Measurements from ENCODE around the gene APBA1.
"Not testable (repeated sequence)": the region's sequence is repeated elsewhere in the genome, so short reads cannot be mapped to it uniquely, and the experiment has no call there.

The APBA1 gene

DNA sequence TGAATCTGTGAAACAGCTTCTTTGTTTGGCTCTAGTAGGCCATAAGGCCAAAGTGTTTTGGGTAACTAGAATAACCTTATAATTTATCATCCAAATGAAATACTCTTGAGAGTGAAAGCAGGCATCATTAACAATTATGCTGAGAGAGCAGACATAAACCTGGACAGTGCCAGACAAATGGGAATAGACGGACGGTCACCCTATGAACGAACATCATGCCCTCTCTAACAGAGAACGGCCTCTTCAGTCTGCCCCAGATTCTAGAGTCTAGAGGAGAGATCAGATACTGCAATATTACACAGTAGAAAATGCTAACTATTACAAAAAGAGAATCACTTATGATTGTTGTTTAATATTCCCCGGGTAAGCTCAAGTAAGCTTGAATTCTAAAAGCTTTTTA, 68.5 kb downstream of the APBA1 start:
- no peak for DNase-seq

DNA sequence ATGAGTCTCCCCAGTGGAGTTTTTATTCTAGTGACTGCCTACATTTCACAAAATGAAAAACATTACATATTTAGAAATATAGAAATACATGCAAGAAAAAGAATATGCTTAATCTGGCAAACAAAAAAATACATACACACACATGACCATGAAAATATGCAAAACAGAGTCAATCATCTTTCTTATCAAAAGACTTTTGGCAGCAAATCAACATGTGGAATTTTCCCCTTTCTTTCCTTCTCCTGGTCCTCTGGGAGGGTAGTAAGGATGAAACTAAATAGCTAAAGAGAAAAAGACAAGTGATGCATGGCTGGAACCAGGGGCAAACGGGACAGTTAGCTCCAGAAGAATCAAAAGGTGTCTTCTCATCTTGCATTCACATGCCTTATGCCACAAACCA, 69.4 kb downstream of the APBA1 start:
- DNase-seq = no peak

DNA sequence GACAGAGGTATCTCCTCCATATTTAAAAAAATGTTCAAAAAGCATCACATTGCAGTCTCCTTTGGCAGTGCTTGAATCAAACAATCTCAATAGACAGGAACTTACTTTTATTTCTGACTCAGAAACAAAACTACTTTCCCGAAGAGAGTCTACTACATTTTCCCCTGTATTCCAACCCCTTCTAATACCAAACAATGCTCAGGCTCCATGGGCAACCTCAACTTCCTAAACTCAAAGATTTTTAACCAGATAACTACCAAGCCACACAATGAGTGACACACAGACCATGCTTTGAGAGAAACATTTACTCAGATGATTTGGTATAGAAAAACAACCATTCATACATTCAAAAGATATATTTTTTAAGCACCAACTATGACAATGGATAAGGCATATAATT, 70.5 kb downstream of the APBA1 start:
- DNase-seq = no peak

DNA sequence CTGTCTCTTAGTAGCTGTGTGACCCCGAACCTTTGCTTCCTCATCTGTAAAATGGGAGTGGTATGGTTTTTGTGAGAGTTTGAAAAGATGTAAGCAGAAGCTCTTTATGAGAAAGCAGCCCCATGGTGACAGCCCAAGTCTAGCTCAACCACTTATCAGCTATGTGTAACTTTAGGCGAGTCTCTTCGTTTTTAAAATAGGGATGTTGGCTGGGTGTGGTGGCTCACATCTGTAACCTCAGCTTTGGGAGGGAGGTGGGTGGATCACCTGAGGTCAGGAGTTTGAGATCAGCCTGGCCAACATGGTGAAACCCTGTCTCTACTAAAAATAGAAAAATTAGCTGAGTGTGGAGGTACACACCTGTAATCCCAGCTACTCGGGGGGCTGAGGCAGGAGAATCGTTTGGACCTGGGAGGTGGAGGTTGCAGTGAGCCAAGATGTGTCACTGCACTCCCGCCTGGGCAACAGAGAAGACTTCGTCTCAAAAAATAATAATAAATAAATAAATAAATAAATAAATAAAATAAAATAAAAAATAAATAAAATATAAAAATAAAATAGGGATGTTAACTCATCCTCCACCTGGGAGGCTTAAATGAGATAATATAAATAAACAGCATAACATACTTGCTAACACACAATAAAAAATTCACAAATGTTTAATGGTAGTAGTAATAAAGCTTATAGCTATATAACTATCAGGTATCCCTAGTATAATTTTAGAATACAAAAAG, 71.7 kb downstream of the APBA1 start:
- DNase-seq = no peak

DNA sequence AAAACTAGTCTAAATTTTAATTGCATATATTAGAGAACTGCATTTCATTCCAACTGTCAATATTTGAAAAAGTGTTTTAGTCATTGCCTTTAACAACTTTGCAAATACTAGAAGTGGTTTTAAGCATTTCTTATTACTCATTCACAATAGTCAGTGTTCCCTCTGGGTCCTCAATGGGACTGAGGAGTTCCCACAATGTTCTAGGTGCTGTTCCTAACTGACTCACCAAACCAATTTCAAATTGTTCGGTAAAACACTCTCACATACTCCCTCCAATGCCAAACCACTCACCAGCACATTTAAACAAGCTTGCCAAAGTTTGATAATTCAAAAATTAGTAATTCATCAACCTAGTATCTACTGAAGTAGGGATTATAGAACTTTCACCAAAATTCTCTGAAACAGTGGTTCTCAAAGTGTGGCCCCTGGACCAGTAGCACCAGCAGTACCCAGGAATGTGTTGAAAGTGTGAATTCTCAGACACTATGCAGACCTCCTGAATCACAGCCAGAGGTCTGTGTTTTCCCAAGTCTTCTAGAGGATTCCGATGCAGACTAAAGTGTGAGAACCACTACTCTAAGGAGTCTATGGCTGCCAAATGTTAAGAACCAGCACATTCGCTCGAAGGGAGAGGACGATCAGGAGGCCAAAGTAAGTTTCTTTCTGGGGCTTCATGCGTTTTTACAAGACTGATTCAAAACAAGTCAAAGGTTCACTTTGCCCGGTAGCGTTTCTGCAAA, 72.8 kb downstream of the APBA1 start:
- DNase-seq = no peak

DNA sequence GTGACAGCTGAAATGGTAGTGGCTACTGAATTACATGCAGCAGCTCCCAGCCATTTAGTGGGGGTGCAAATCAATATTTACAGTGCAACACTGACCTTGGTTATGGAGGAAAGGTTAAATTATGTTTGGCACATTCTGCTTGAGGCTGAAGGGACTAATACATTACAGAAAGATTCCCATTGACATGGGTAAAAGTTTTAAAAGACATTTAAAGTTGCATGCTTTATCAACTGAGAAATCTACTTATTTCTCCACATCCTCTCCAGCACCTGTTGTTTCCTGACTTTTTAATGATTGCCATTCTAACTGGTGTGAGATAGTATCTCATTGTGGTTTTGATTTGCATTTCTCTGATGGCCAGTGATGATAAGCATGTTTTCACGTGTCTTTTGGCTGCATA, 75.3 kb downstream of the APBA1 start:
- not testable (repeated sequence) for DNase-seq

DNA sequence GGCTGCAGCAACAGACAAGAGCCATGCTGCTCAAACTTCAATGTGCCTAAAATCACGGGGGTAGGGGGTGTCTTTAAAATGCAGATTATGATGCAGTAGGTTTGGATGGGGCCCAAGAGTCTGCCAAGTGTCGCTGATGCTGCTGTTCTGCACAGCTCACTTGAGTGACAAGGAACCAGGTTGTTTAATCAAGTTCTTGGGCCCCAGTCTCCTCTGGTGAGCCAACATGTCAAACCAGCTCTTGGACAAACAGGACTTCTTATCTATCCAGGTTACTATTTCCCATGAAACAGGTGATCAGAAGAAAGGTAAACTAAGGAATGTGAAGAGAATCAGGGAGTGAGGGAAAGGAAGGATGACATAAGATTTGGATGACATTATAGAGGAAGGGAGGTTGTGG, 78.0 kb downstream of the APBA1 start:
- DNase-seq = no peak

DNA sequence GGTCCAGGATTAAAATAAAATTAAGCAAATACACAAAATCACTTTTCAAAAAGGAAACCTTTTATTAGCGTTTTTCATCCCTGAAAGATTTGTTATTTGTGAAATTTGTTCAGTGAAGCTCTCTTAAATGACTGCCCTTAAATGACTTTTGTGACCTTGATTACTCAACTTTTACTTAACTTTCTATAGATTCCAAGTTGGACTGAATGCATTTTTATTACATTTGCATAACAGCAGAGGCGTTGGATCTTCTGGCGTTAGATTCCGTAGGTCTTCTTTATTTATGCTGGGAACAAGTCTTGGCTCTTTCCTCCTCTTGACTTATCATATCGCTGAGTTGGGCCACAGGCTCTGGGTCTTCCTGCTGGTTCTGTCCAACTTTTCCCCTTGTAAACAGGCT, 78.4 kb downstream of the APBA1 start:
- DNase-seq = no peak

DNA sequence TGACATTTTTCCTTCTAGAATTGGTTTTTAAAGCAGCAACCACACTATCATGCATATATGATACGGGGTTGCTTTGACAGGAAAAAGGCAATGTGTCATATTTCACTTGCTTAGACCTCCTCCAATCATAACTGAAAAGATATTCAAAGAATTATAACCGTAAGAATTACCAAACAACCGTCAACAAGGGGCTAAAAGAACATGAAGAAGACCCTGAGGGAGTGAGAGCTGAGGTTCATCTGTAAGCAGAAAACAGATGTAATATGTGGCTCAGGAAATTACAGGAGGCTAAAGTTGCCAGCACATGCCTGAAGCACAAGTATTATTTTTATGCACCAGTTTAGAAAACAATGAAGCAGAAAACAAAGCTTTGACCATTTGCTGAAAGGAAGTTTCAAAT, 78.9 kb downstream of the APBA1 start:
- no peak for DNase-seq

DNA sequence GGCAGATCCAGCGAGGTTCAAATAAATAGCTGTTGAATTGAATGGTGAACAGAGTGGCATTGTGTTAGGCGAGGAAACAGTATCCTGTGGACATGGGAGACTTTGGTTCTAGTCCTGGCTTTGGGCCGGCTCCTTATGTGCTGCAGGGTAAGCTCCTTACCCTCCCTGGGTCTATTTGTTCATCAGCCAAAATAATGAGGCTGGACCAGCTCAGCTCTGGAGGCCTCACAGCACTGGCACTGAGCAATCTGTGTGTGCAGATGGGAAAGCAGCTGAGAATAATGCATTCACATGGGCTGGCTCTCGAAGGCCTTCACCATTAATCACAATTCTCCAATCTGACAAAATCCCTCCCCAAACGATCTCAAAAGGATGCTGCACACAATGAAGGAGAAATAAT, 81.9 kb downstream of the APBA1 start:
- DNase-seq = no peak

DNA sequence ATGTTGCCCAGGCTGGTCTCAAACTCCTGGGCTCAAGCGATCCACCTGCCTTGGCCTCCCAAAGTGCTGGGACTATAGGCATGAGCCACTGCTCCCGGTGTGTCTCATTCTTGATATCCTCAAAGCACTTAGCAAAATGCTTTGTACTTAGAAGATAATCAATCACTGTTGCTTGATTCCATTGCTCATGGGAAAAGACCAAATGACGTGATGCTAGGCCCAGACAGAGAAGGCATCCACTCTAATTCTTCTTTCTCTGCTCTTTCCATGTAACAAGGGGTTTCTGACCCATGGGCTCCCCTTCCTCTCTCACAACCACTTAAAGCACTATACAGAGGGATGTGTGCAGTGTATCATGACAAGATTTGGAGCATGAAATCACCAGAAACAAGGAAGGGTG, 83.0 kb downstream of the APBA1 start:
- no peak for DNase-seq

DNA sequence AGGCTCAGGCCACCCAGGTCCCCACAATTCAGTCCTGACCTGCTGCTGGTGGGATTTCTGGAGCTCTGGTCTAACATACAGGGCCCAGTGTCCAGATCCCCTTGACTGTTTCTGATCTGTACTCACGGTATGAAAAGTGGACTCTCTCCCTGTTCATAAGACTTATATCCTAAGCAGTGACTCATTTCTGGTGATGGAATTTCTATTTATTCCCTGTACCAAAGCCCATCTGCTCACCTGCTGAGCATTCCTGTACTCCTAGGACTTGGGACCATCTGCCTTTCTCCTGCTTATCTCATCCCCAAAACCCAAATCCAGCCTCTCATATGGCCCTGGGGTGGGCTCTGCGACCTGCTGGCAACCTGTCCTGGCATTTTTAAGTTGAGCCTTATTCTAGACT, 86.6 kb downstream of the APBA1 start:
- DNase-seq = no peak

DNA sequence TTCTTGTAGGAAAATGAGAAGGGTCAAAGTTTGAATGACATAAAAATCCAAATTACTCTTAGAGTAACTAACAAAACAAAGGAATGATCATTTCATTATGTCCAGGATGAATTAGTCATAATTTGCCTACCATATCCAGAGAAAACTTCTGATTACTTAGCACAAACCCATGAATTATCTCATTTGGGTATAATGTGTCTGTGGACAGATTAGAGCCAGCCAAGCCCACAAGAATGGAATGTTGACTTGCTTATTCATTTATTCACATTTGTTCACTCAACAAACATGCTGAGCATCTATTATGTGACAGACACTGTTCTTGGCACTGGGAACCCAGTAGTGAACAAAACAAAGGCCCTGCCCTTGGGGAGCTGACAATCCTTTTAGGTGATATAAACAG, 87.4 kb downstream of the APBA1 start:
- no peak for DNase-seq

DNA sequence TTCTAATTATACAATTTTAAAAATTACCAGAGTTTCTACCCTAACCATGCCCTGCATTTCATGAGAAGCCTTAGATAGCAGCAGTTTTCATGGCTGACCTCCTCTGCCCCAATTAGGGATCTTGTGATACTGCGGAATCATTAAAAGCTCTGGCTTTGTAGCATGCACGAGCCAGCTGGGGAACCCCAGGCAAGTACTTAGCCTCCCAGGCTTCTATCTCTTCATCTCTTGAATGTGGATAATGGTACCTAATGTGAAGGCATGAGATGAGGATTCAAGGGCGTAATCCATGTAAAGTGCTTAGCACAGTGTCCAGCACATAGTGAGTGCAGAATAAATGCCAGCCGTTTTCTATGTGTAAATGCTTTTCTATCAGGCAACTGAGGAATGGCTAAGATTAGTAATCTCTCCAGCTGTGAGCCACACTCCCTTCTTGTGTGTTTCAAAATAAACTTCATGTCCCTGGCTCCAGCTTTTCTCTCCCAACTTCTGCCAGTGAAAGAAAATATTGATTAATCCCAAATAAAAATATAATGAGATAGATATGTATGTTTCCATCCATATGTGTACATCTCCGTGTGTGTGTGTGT, 88.4 kb downstream of the APBA1 start:
- DNase-seq = no peak

DNA sequence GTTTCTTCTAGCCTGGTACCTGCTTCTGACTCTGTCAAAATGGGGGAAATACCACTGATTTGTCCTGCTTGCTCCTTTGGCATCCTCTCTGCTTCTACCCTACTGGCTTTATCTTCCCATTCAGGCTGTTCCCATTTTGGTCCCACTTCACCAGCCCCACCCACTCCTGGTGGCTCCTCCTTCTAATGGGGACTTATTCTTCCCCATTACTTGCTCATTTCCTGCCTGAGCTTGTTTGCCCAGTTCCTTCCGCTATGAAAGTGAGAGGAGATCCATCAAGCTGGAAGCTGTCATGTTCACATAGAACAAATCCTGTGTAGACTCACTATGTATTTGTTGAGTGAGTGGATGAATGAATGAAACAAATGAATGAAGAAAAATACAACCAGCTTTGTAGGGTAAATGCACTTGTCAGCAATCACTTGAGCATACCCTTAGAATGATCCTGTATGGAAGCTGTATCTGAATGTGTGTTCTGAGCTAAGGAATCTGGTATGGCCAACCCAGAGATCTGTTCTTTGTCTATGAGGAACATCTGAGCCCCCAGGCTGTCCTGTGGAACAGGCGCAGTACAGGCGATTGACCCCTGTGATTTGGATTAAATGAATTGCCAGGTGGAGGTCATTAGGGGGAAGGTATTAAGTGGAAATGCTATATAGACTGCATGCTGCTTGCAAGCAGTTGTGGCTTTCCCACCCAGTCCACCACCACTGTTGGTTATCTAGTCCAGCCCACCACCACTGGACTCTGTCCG, 89.5 kb downstream of the APBA1 start:
- DNase-seq = no peak

DNA sequence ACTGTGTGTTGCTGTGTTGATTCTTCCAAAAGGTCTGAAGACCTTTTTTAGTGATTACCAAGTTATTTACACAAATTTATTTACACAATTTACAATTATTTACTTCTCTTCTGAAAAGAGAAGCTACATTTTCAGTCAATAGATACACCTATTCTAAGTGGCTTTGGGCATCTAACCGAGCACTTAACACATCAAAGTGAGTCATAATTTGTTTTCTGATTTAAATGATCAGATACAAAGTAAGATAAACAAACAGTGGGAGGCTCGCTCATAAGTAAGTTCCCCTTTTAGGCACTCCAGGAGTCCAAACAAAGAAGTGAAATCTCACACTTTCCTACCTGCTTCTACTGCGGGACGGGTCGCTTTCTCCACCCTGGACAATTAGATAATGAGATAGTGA, 90.2 kb downstream of the APBA1 start:
- no peak for DNase-seq

DNA sequence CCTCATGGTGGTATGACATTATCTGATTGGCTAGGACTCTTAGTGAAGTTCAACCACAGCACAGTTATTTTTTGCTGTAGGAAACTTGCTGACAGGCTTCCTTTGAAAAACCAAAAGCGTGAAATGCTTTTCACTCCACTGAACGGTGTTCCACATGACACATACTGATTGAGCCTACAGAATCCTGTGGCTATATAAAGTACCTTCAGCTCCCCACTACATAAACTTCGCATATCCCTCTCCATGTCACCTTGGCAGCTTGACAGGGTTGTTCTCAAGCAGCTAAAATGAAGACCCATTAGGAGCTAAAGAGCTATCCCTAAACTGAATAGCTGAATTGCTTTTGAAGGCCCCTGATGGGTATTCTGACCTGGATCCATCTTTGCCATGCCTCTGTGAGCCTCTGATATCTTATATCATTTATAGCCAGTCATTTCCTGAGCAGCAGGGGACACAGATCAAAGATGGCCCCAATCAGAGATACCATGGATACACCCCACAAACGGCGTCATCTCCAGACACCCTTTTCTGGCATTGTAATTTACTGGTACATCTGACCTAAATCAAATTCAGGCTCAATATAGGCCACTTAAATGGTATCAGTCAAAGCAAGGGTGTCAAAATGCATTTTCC, 91.5 kb downstream of the APBA1 start:
- DNase-seq = no peak

DNA sequence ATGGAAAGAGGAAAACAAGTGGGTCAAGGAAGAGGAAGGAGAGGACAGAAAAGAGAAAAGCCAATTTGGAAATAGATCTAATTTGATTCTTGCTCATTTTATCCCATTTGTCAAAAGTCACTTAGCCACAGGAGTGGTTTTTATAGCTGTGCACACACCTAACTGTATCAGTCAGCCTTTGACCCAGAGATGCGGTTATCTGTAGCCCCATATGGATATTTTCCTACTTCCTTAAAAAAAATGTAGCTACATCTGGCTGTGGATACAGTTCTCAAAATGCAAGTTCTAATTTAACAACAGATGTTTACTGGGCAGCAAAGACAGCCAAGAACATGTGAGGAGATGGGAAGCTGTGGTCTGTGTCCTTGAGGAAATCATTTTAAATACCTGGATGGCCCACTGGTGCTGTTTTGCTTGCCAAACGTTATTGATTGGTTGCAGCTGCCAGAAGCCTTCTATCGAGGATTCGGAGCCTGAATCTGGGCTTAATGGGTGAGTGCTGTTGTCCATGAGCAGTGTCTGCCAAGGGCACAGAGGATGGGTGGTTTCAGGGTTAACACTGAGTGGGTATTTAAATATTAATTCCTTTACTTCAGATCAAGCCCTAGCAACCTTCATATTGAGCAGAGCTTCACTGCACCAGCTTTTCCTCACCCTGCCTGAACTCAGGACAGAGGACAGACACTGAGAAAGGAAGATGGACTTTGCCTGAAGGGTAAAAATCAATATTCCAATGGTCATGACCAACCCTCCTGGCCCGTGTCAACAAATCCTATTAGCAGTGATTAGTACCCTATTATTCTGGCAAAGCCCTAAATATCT, 92.2 kb downstream of the APBA1 start:
- no peak for DNase-seq

DNA sequence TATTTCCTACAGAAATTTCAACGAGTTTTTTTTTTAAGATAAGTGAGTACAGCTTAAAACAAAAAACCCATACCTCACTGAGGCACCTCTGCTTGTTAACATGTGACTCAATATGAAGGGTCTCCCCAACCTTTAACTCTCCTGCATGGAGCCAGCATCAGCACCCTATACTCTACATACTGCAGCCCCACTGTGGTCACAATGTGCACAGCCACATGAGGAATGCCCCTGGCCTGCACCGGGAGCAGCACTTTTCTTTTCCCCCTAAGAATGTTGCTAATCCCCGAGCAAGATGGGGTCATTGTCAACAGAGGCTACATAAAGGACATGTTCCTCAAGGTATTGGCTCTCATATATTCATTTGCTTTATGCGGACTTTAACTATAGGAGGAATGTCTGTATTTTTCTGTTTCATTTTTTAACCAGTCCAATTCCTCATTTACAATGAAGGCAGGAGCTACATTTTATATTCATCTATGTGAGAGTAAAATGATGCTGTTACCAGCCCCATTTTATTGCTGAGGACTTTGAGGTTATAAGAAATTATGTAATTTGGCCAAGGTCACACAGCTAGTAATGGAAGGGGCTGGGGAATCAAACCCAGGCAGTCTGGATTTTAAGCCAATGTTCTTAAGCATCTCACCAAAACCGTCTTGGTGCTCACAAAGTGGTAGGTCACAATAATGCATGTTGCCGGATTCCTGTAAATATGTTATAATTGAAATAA, 93.0 kb downstream of the APBA1 start:
- no peak for DNase-seq

DNA sequence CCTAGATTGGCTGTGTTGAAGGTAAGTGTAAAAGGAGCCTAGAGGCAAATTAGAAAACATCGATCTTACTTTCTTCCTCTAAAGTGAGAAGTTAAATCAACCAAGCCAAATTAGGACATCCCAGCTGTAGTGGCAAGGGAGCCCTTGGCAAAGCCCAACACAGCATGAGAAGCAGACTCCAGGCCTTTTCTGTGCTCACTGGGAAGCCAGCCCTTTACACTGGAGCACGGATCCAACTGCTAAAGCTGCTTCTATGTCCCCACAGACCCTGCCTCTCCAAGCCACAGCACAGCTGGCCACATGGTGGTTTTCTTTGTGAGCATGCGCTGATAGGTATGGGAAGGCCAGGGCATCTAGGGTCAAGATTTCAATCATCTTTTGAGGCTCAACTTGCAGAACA, 94.1 kb downstream of the APBA1 start:
- DNase-seq = no peak

DNA sequence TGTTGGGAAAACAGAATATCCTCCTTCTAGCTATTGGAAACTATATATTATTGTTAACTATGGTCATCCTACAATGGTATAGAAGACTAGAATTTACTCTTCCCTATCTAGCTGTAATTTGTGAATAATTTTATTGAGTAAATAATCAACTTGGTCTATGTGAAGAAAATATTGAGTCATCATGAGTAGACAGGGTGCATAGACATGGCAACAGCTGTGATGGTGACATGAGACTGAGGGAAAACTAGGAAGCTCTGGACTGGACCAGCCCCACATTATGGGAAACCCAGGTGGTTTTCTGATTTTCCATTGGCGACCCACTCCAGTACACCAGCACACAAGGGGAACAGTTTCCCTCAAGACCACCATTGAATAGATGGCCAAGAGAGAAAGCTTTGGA, 95.0 kb downstream of the APBA1 start:
- no peak for DNase-seq

DNA sequence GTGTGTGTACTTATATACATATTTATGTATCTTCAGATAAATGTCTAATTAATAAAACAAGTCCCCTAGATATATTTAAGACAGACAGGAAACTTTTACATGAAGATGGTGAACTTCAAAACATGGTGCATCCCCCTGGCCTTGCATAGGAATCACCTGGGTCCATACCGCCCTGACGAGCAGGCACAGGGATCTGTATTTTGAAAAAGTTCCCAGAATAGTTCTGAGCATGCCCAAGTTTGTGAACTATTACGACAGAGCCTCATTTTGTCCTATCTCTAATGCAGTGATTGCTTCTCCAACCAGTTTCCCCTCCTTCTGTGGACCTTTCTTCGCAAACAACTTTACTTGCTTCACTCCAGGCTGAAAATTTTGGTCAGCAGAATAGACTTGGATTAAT, 98.1 kb downstream of the APBA1 start:
- no peak for DNase-seq

All from bone marrow (tissue), 2 donors.